H1 (cell line): ENCODE data around the gene FGF11. TPM values are rescaled to one million over a fixed set of nuclear protein-coding genes. Genes with fewer than 3 reads are reported as not detected.
A peak's percentile ranks its signal among the peaks of the same experiment; 100 is the strongest.

Source experiments
- ATF3 ChIP-seq: IDR thresholded peaks from 2 replicates; pipeline ENCODE4 v1.6.1; 2011; ENCODE audit warnings: low read depth, mild to moderate bottlenecking, low read length; ENCODE audit not compliant: insufficient read depth
- BCL11A ChIP-seq, 2 experiments: IDR thresholded peaks; one replicate each; pipeline ENCODE4 v1.6.1; 2011; ENCODE audit warnings: low read depth in 2 of 2, low read length in 2 of 2, mild to moderate bottlenecking in 2 of 2
- CEBPB ChIP-seq: IDR thresholded peaks from 2 replicates; pipeline ENCODE4 v1.6.1; 2012; ENCODE audit warnings: low read depth, low read length
- CHD1 ChIP-seq: IDR thresholded peaks from 2 replicates; pipeline ENCODE4 v1.6.1; 2012; ENCODE audit warnings: low read depth, low read length, improper control_type of control experiment
- JUND ChIP-seq: IDR thresholded peaks from 2 replicates; pipeline ENCODE4 v1.6.1; 2011; ENCODE audit warnings: mild to moderate bottlenecking, improper control_type of control experiment, low read length
- MAFK ChIP-seq: IDR thresholded peaks from 2 replicates; pipeline ENCODE4 v1.6.1; 2012; ENCODE audit warnings: low read depth, mild to moderate bottlenecking, improper control_type of control experiment, low read length
- MAX ChIP-seq: IDR thresholded peaks from 2 replicates; pipeline ENCODE4 v1.6.1; 2012; ENCODE audit warnings: inconsistent platforms
- RNF2 ChIP-seq: fragments of 200-900, 300-1000 bp; sonication (generic); IDR thresholded peaks from 2 replicates; pipeline ENCODE4 v1.7.1; 2016; ENCODE audit warnings: borderline replicate concordance, low read depth, mild to moderate bottlenecking, antibody characterized with exemption, low read length; ENCODE audit not compliant: poor library complexity, severe bottlenecking; ENCODE audit errors: missing control alignments
- SIX5 ChIP-seq: IDR thresholded peaks from 2 replicates; pipeline ENCODE4 v1.6.1; 2011; ENCODE audit warnings: mild to moderate bottlenecking, low read depth, low read length
- SP2 ChIP-seq: IDR thresholded peaks from 2 replicates; pipeline ENCODE4 v1.6.1; 2012; ENCODE audit warnings: mild to moderate bottlenecking, low read length, inconsistent platforms
- TCF12 ChIP-seq: IDR thresholded peaks from 2 replicates; pipeline ENCODE4 v1.6.1; 2011; ENCODE audit warnings: low read depth, mild to moderate bottlenecking, low read length
- TEAD4 ChIP-seq: IDR thresholded peaks from 2 replicates; pipeline ENCODE4 v1.6.1; 2012; ENCODE audit warnings: low read depth, low read length, inconsistent platforms, mixed read lengths
- USF2 ChIP-seq: IDR thresholded peaks from 2 replicates; pipeline ENCODE4 v1.6.1; 2011; ENCODE audit warnings: low read length, improper control_type of control experiment
- ZNF274 ChIP-seq: IDR thresholded peaks from 2 replicates; pipeline ENCODE4 v1.7.0; 2012; ENCODE audit warnings: low read length, borderline replicate concordance; ENCODE audit errors: extremely low read depth
- polyA plus RNA-seq, 7 experiments: library from polyadenylated mRNA; depleted of rRNA in 3 of 7; stranded (reverse) in 5 of 7; unstranded in 2 of 7; fragments of >200 nt in 5 of 7; fragments of 200-250 nt in 2 of 7; gene quantifications; 1 replicate in 5 of 7; 2 replicates in 1 of 7; 4 replicates in 1 of 7; pipeline versions ENCODE4 v1.2.1 to v1.2.3, GENCODE V29; 2011 to 2013; ENCODE audit warnings: missing spikeins in 2 of 7, mixed read lengths in 2 of 7
- total RNA-seq: library from RNA; stranded (reverse); fragmentation: NEBNext Ultra II Directional; extraction: Animal tissue kit (Norgen Biotek cat#: 25700); gene quantifications from 2 replicates; pipeline ENCODE4 v1.2.1, GENCODE V29; 2021

Gene FGF11
- total and polyA plus RNA-seq, 2 of the 8 experiments (the other 6 are each of a cell fraction or from before 2014, with no cell fraction given): 11.8 to 26.1 TPM

- no peak for TF ChIP-seq ATF3
- peak; percentile 88; the same call in 1 of the 2 replicates for TF ChIP-seq JUND
- TF ChIP-seq BCL11A (IDR thresholded peaks at IDR 0.05; ENCODE audit: low read depth in 2 of 2, low read length in 2 of 2): no peak
- 0 out of 2 replicates have a peak, but pooled peaks have one; percentile 13 for TF ChIP-seq CEBPB
- TF ChIP-seq TEAD4: peak; percentile 92
- TF ChIP-seq ZNF274: no peak
- no peak for TF ChIP-seq MAFK
- no peak for TF ChIP-seq SP2
- peak; percentile 9; the same call in 1 of the 2 replicates for TF ChIP-seq CHD1
- peak; percentile 89 for TF ChIP-seq MAX
- no peak for TF ChIP-seq USF2
- no peak for TF ChIP-seq SIX5
- peak; percentile 59; the same call in 1 of the 2 replicates for TF ChIP-seq TCF12
- TF ChIP-seq RNF2: peak; percentile 47
Observed at GRCh38 chr17:7436556-7437368, 2.5 kb upstream of the FGF11 start (continued).
